IMR-90 (cell line): ENCODE data around the gene CES2. TPM values are rescaled to one million over a fixed set of nuclear protein-coding genes. Genes with fewer than 3 reads are reported as not detected.

Experiments
- ATAC-seq: fragments of 200-7000 bp; cut with Tn5 transposase; 2 replicates; pipeline ENCODE4 v1.9.1; 2020; ENCODE audit warnings: low read depth, mild to moderate bottlenecking, moderate library complexity
- BruUV-seq: library from RNA; stranded (reverse); fragments of 400-500 nt; replicated peaks from 2 replicates; lab custom pipeline; 2021; lab: Mats Ljungman, UMichigan
- CTCF ChIA-PET: fragments of 300-600 bp; formaldehyde crosslinking; extraction: SDS; loops from one replicate; lab custom pipeline; 2021; ENCODE audit warnings: antibody characterized with exemption; lab: Yijun Ruan, JAX
- POLR2A ChIA-PET: fragments of 300-600 bp; sonication (Branson Sonifier 250); formaldehyde crosslinking; loops from one replicate; lab custom pipeline; 2022; ENCODE audit warnings: antibody characterized with exemption; ENCODE audit not compliant: unreplicated experiment; lab: Charles Lee
- DNase-seq: peaks from one replicate; pipeline ENCODE4 v3.0.0; 2013
- H2AFZ ChIP-seq: replicated peaks from 2 replicates; pipeline ENCODE3; 2013; ENCODE audit warnings: low read length, mild to moderate bottlenecking; ENCODE audit not compliant: poor library complexity
- H2AK5ac ChIP-seq: 2 replicates; pipeline ENCODE4 v1.6.1; 2013; ENCODE audit warnings: low read depth, low read length, inconsistent platforms
- H2AK9ac ChIP-seq: replicated peaks from 2 replicates; pipeline ENCODE3; 2013; ENCODE audit warnings: mild to moderate bottlenecking, low read depth, low read length, moderate library complexity; ENCODE audit not compliant: poor library complexity
- H2BK120ac ChIP-seq: 2 replicates; pipeline ENCODE4 v1.6.1; 2013; ENCODE audit warnings: low read depth, low read length, inconsistent platforms
- H2BK15ac ChIP-seq: 3 replicates; pipeline ENCODE4 v1.6.1; 2013; ENCODE audit warnings: low read depth, low read length, inconsistent platforms
- H2BK20ac ChIP-seq: 2 replicates; pipeline ENCODE4 v1.6.1; 2013; ENCODE audit warnings: low read depth, mild to moderate bottlenecking, inconsistent platforms, low read length, moderate library complexity
- H2BK5ac ChIP-seq: 2 replicates; pipeline ENCODE4 v1.6.1; 2013; ENCODE audit warnings: mild to moderate bottlenecking, low read depth, low read length, inconsistent platforms; ENCODE audit not compliant: poor library complexity, severe bottlenecking
- H3K14ac ChIP-seq: replicated peaks from 2 replicates; pipeline ENCODE4 v1.6.1; 2013; ENCODE audit warnings: low read depth, low read length, inconsistent platforms
- H3K18ac ChIP-seq: 2 replicates; pipeline ENCODE4 v1.6.1; 2013; ENCODE audit warnings: low read depth, low read length, control low read depth
- H3K23ac ChIP-seq: 2 replicates; pipeline ENCODE4 v1.6.1; 2013; ENCODE audit warnings: low read depth, low read length, inconsistent platforms
- H3K27ac ChIP-seq: 2 replicates; pipeline ENCODE4 v1.5.1; 2013; ENCODE audit warnings: mild to moderate bottlenecking, control low read depth, low read length; ENCODE audit not compliant: insufficient read depth
- H3K27me3 ChIP-seq: 2 replicates; pipeline ENCODE4 v1.6.1; 2013; ENCODE audit warnings: low read length; ENCODE audit not compliant: control insufficient read depth, insufficient read depth
- H3K36me3 ChIP-seq: 2 replicates; pipeline ENCODE4 v1.6.1; 2013; ENCODE audit warnings: low read length, mixed read lengths; ENCODE audit not compliant: control insufficient read depth, insufficient read depth
- H3K4ac ChIP-seq: 2 replicates; pipeline ENCODE4 v1.6.1; 2013; ENCODE audit warnings: low read depth, low read length, inconsistent platforms
- H3K4me1 ChIP-seq: 2 replicates; pipeline ENCODE4 v1.6.1; 2013; ENCODE audit warnings: low read length, mixed read lengths; ENCODE audit not compliant: control insufficient read depth, insufficient read depth
- H3K4me2 ChIP-seq: 2 replicates; pipeline ENCODE4 v1.6.1; 2013; ENCODE audit warnings: low read depth, mild to moderate bottlenecking, control low read depth, low read length, moderate library complexity
- H3K4me3 ChIP-seq: 2 replicates; pipeline ENCODE4 v1.5.1; 2013; ENCODE audit warnings: low read depth, mild to moderate bottlenecking, control low read depth, low read length, moderate library complexity; ENCODE audit not compliant: insufficient read depth
- H3K56ac ChIP-seq: 2 replicates; pipeline ENCODE4 v1.6.1; 2013; ENCODE audit warnings: low read length, inconsistent platforms; ENCODE audit not compliant: insufficient read depth; ENCODE audit errors: extremely low read depth
- H3K79me1 ChIP-seq, 2 experiments: 2 replicates each; pipeline ENCODE4 v1.6.1; 2013; ENCODE audit warnings: low read length in 2 of 2, inconsistent platforms in 1 of 2, low read depth in 1 of 2
- H3K9ac ChIP-seq: 2 replicates; pipeline ENCODE4 v1.6.1; 2013; ENCODE audit warnings: low read depth, low read length, control low read depth
- H3K9me1 ChIP-seq: 2 replicates; pipeline ENCODE4 v1.6.1; 2013; ENCODE audit warnings: low read length, inconsistent platforms; ENCODE audit not compliant: insufficient read depth
- H3K9me3 ChIP-seq: 2 replicates; pipeline ENCODE4 v1.6.1; 2013; ENCODE audit warnings: low read length; ENCODE audit not compliant: control insufficient read depth, insufficient read depth
- H4K20me1 ChIP-seq: 2 replicates; pipeline ENCODE4 v1.6.1; 2013; ENCODE audit warnings: low read length, inconsistent platforms; ENCODE audit not compliant: insufficient read depth
- H4K5ac ChIP-seq: 2 replicates; pipeline ENCODE4 v1.6.1; 2013; ENCODE audit warnings: mild to moderate bottlenecking, low read depth, low read length, control low read depth
- H4K8ac ChIP-seq, 2 experiments: 2 replicates each; pipeline ENCODE4 v1.6.1; 2013; ENCODE audit warnings: low read depth in 2 of 2, low read length in 2 of 2, control low read depth in 1 of 2, inconsistent platforms in 1 of 2
- H4K91ac ChIP-seq: 2 replicates; pipeline ENCODE4 v1.6.1; 2013; ENCODE audit warnings: low read depth, low read length, inconsistent platforms; ENCODE audit not compliant: insufficient read depth
- BHLHE40 ChIP-seq: fragments of 150-350 bp; IDR thresholded peaks from 2 replicates; pipeline ENCODE4 v1.6.1; 2016; ENCODE audit warnings: mild to moderate bottlenecking, low read depth, low read length
- CEBPB ChIP-seq: IDR thresholded peaks from 2 replicates; pipeline ENCODE4 v1.6.1; 2012; ENCODE audit warnings: low read depth, low read length, improper control_type of control experiment
- CHD1 ChIP-seq: IDR thresholded peaks from 2 replicates; pipeline ENCODE4 v1.6.1; 2012; ENCODE audit warnings: low read depth, low read length, improper control_type of control experiment
- MAZ ChIP-seq: IDR thresholded peaks from 2 replicates; pipeline ENCODE4 v1.6.1; 2012; ENCODE audit warnings: low read depth, mild to moderate bottlenecking, low read length, improper control_type of control experiment, moderate library complexity, borderline replicate concordance
- NFE2L2 ChIP-seq: fragments of 150-350 bp; IDR thresholded peaks from 2 replicates; pipeline ENCODE4 v1.6.1; 2016; ENCODE audit warnings: low read depth, mild to moderate bottlenecking, low read length
- RFX5 ChIP-seq: IDR thresholded peaks from 2 replicates; pipeline ENCODE4 v1.8.0; 2012; ENCODE audit warnings: low read depth, mild to moderate bottlenecking, low read length, moderate library complexity
- SMC3 ChIP-seq: fragments of 150-350 bp; IDR thresholded peaks from 2 replicates; pipeline ENCODE4 v1.6.1; 2016; ENCODE audit warnings: low read depth, mild to moderate bottlenecking, antibody characterized with exemption, low read length, moderate library complexity
- USF2 ChIP-seq: fragments of 150-350 bp; IDR thresholded peaks from 2 replicates; pipeline ENCODE4 v1.6.1; 2017; ENCODE audit warnings: mild to moderate bottlenecking, antibody characterized with exemption, low read length, low read depth
- WGBS, 2 experiments: methylation state at CpG; one replicate each; pipeline versions ENCODE4 v1.1.5 to v1.1.7; 2013; ENCODE audit warnings: missing lambda C conversion rate in 2 of 2; ENCODE audit not compliant: insufficient read length in 1 of 2; ENCODE audit errors: extremely low coverage in 2 of 2; 5-methylcytosine and 5-hydroxymethylcytosine counted together
- dilution Hi-C: fragments of 300-500 bp; cut with HindIII; formaldehyde crosslinking; loops from one replicate; pipeline ENCODE4 v1.14.3; 2018; ENCODE audit warnings: low sequenced_read_pairs; ENCODE audit not compliant: unreplicated experiment
- in situ Hi-C: fragments of 300-500 bp; cut with MboI; formaldehyde crosslinking; loops from 3 replicates; pipeline ENCODE4 v1.14.3; 2019; ENCODE audit warnings: low sequenced_read_pairs, inconsistent platforms, mixed read lengths
- intact Hi-C: fragments of 100-400 bp; cut with micrococcal nuclease; formaldehyde crosslinking; loops from 2 replicates; pipeline ENCODE4 v1.10.0; 2022
- polyA plus RNA-seq, 3 experiments: library from polyadenylated mRNA; depleted of rRNA; stranded (reverse); fragments of >200 nt; gene quantifications; 2 replicates each; pipeline ENCODE4 v1.2.3, GENCODE V29; 2012; ENCODE audit warnings: low replicate concordance in 1 of 3
- total RNA-seq: library from RNA; depleted of rRNA; stranded (reverse); fragments of >200 nt; gene quantifications from 2 replicates; pipeline ENCODE4 v1.2.3, GENCODE V29; 2012

The CES2 gene
- total and polyA plus RNA-seq, 2 of the 4 experiments (the other 2 are of a cell fraction), result 15.1 to 23.2 TPM

GRCh38 chr16:66926961-66927436, 8.3 kb upstream of the CES2 start (continued):
- TF ChIP-seq MAZ, result peak; percentile 81

- ATAC-seq (0 out of 2 replicates have a peak, but pooled peaks have one; percentile 2), DNase-seq (peak; percentile 50)
- H3K36me3 ChIP-seq, result peaks cover 8% of the 10 kb centered on the region
- no peak overlapping the region for H3K27ac ChIP-seq
- peak overlapping the region in 1 of 2 experiments; percentile 44; a peak in 2 of 4 replicates for H4K8ac ChIP-seq
- H3K9ac ChIP-seq, result no peak overlapping the region
- WGBS, 2 experiments, result 100% methylated on average over 2 of the region's 8 CpGs; no CpG with 5 or more reads in 1 of the 2 experiments
- H2AK9ac ChIP-seq, result peak overlapping the region; percentile 28
- no peak overlapping the region for H3K56ac ChIP-seq
- H4K5ac ChIP-seq, result peak overlapping the region; percentile 82
- peak overlapping the region; percentile 15 for H2AFZ ChIP-seq
- no peaks in the 10 kb centered on the region for H3K9me3 ChIP-seq
- H2AK5ac ChIP-seq, result peak overlapping the region; percentile 87; the same call in 1 of the 2 replicates
- no TSS peak for BruUV-seq
- dilution Hi-C loops, result no loop called here
- peak overlapping the region; percentile 36; the same call in 1 of the 2 replicates for H3K23ac ChIP-seq
- intact Hi-C loops, result loop anchor here (1.0 kb wide), 1 partner anchor 33 kb away; no protein-coding TSS in a partner anchor
- peak overlapping the region; percentile 53 for H4K91ac ChIP-seq
- H3K18ac ChIP-seq, result peak overlapping the region; percentile 86; the same call in 1 of the 2 replicates
- peaks cover 30% of the 10 kb centered on the region for H3K9me1 ChIP-seq
- in situ Hi-C loops, result no loop called here
- peaks cover 14% of the 10 kb centered on the region for H4K20me1 ChIP-seq
- ChIA-PET CTCF (interaction anchor here (0.6 to 1.7 kb wide), 11 partner anchors 9 to 227 kb away, joined by 3 to 20 read pairs (median 3); partner anchors contain the start of genes CDH16 and NAE1), POLR2A (interaction anchor here (0.6 to 1.3 kb wide), 2 partner anchors 33 to 316 kb away, joined by 3 to 4 read pairs; no protein-coding TSS in a partner anchor)
- H3K4me3 ChIP-seq, result no peak overlapping the region
- peaks cover 26% of the 10 kb centered on the region for H3K4me1 ChIP-seq
- peak overlapping the region; percentile 80 for H2BK20ac ChIP-seq
- peak overlapping the region; percentile 64 for H3K14ac ChIP-seq
- H2BK5ac ChIP-seq, result peak overlapping the region; percentile 72
- peak overlapping the region; percentile 76; the same call in 2 of the 3 replicates for H2BK15ac ChIP-seq
- H2BK120ac ChIP-seq, result peak overlapping the region; percentile 65; the same call in 1 of the 2 replicates
- H3K79me1 ChIP-seq, result peaks cover 5 to 13% of the 10 kb centered on the region in 2 experiments; a peak in 3 of 4 replicates
- no peak for TF ChIP-seq RFX5
- TF ChIP-seq USF2, result 0 out of 2 replicates have a peak, but pooled peaks have one; percentile 14
- TF ChIP-seq SMC3, result no peak
- no peak for TF ChIP-seq NFE2L2
- TF ChIP-seq CEBPB, result no peak
- TF ChIP-seq MAZ, result 0 out of 2 replicates have a peak, but pooled peaks have one; percentile 8
- no peak for TF ChIP-seq CHD1
- TF ChIP-seq BHLHE40, result peak; percentile 21; the same call in 1 of the 2 replicates
- peak overlapping the region; percentile 45; the same call in 1 of the 2 replicates for H3K4ac ChIP-seq
- peaks cover 6% of the 10 kb centered on the region; the same call in 1 of the 2 replicates for H3K27me3 ChIP-seq
- H3K4me2 ChIP-seq, result no peak overlapping the region
Observed at GRCh38 chr16:66927918-66928649, 7.2 kb upstream of the CES2 start.
